Measurements from ENCODE around the gene MED9. TPM values are rescaled to one million over a fixed set of nuclear protein-coding genes. Genes with fewer than 3 reads are reported as not detected.
A peak's percentile ranks its signal among the peaks of the same experiment; 100 is the strongest.

The MED9 gene
- total RNA-seq, 1 donor from 2014 or later = 13.8 TPM

DNA sequence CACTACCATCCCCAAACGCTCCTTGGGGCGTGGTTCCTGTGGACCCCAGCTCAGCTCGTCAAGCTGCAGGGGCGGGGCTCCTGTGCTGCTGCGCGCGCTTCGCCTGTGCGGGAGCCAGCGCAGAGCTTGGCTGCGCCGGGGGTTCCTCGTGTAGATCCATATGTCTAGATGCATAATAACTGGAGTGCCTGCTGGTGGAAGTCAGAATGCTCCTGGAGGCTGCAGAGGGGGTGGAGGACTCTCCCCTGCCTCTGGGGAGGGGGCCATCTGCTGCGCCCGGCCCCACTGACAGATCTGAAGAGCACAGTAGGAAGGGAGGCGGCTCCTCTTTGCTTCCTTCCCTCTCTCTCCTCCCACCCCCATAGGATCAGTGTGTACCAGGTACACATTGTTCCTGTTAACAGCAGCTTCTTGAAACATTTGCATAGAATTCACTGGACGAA lies 14.8 kb downstream of the MED9 start:
- no peak for DNase-seq
- no peaks in the 10 kb centered on the region for H3K27me3 ChIP-seq
- no peaks in the 10 kb centered on the region for H3K9me3 ChIP-seq
- H3K36me3 ChIP-seq = peaks cover 30% of the 10 kb centered on the region
- intact Hi-C loops (cut with DNase I) = loop anchor here (5.0 kb wide), 1 partner anchor 134 kb away; no protein-coding TSS in a partner anchor
- ATAC-seq = no peak
- TF ChIP-seq, protein P1, sequence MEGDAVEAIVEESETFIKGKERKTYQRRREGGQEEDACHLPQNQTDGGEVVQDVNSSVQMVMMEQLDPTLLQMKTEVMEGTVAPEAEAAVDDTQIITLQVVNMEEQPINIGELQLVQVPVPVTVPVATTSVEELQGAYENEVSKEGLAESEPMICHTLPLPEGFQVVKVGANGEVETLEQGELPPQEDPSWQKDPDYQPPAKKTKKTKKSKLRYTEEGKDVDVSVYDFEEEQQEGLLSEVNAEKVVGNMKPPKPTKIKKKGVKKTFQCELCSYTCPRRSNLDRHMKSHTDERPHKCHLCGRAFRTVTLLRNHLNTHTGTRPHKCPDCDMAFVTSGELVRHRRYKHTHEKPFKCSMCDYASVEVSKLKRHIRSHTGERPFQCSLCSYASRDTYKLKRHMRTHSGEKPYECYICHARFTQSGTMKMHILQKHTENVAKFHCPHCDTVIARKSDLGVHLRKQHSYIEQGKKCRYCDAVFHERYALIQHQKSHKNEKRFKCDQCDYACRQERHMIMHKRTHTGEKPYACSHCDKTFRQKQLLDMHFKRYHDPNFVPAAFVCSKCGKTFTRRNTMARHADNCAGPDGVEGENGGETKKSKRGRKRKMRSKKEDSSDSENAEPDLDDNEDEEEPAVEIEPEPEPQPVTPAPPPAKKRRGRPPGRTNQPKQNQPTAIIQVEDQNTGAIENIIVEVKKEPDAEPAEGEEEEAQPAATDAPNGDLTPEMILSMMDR (IDR thresholded peaks at IDR 0.05) = no peak
- H3K4me1 ChIP-seq = peaks cover 15% of the 10 kb centered on the region
- no peak overlapping the region for H3K4me3 ChIP-seq
- H3K27ac ChIP-seq = no peak overlapping the region

DNA sequence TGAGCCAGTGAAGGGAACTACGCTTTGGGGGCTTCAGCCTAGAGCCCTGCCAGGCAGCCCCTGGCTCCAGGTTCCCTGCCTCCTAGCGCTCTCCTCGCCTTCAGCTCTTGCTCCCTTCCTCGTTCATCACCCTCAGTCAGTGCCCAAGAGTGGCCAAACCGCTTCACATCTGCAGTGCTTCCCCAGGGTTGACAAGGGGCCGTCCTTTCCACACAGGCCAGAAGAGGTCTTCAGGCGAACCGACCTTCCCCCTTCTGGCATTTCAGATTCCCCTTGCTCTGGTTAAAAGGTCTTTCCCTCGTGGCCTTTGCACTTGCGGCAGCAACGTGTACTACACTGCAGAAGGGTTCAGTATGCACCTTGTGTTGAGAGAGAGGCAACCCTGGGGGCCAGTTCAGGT lies 15.3 kb downstream of the MED9 start:
- no peak for ATAC-seq
- intact Hi-C loops (cut with DNase I) = loop anchor here (5.0 kb wide), 1 partner anchor 135 kb away; no protein-coding TSS in a partner anchor
- no peak overlapping the region for H3K27ac ChIP-seq
- peaks cover 17% of the 10 kb centered on the region for H3K4me1 ChIP-seq
- H3K36me3 ChIP-seq = peaks cover 30% of the 10 kb centered on the region
- DNase-seq = peak; percentile 36
- TF ChIP-seq, protein P1 (IDR thresholded peaks at IDR 0.05) = no peak
- H3K4me3 ChIP-seq = no peak overlapping the region
- H3K9me3 ChIP-seq = no peaks in the 10 kb centered on the region
- H3K27me3 ChIP-seq = no peaks in the 10 kb centered on the region

DNA sequence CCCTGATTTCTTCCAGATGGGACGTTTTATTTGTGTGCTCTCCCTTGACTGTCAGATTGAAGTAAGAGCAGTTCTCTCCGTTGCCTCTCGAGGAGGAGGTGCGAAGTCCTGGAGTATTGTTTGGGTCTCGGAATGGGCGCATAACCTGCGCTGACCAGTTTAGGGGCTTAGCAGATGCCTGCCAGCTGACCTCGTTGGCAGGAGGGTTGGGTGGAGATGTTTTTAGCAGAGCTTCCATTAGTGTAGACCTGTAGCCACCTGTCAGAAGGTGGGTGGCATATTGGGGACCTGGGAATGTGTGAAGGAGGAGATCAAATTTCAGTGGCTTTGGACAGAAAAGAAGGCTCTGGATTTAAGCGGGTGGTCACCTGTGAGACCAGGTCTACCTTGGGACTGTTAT lies 15.8 kb downstream of the MED9 start:
- peaks cover 18% of the 10 kb centered on the region for H3K4me1 ChIP-seq
- no peak overlapping the region for H3K27ac ChIP-seq
- intact Hi-C loops (cut with DNase I) = loop anchor here (5.0 kb wide), 1 partner anchor 135 kb away; no protein-coding TSS in a partner anchor
- peaks cover 27% of the 10 kb centered on the region for H3K36me3 ChIP-seq
- H3K4me3 ChIP-seq = no peak overlapping the region
- no peaks in the 10 kb centered on the region for H3K27me3 ChIP-seq
- TF ChIP-seq, protein P1 (IDR thresholded peaks at IDR 0.05) = no peak
- no peaks in the 10 kb centered on the region for H3K9me3 ChIP-seq
- ATAC-seq (no peak), DNase-seq (peak; percentile 19)

DNA sequence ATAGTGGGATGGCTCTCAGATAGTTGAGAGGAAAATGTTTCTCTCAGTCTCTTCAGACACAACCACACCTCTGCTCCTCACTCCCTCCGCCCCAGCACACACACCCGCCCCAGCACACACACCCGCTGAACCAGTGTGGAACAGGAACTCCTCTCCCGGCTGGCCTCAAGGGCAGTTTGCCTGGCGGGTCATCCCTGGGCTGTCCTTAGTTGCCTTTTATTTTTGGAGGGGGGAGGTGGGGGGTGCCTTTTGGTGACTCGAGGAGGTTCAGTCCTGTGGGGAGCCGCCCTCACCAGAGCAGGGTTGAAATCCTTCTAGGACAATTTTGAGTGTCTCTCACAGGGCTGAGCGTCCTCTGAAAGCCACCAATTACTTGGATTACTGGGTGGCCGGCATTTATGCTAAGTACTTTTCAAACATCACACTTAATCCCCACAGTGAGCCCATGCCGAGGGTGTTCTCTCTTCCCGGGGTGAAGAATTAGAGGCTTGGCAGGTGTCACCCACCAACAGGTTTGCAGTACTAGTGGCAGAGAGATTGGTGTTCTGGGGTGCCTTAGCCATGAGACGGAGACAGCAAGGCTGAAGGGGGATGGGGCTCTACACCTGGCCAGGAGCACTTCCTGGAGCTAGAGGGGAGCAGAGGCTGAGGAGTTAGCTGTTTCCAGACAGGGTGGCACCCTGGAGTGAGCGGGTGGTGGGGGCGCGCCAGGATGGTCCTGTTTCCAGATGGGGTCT lies 16.6 kb downstream of the MED9 start:
- H3K27me3 ChIP-seq = no peaks in the 10 kb centered on the region
- ATAC-seq (no peak), DNase-seq (peak; percentile 67)
- H3K27ac ChIP-seq = no peak overlapping the region
- intact Hi-C loops (cut with DNase I) = loop anchor here (5.0 kb wide), 1 partner anchor 136 kb away; no protein-coding TSS in a partner anchor
- no peaks in the 10 kb centered on the region for H3K9me3 ChIP-seq
- peaks cover 18% of the 10 kb centered on the region for H3K4me1 ChIP-seq
- TF ChIP-seq, protein P1 (IDR thresholded peaks at IDR 0.05) = no peak
- peak overlapping the region; percentile 68 for H3K4me3 ChIP-seq
- peaks cover 23% of the 10 kb centered on the region for H3K36me3 ChIP-seq

DNA sequence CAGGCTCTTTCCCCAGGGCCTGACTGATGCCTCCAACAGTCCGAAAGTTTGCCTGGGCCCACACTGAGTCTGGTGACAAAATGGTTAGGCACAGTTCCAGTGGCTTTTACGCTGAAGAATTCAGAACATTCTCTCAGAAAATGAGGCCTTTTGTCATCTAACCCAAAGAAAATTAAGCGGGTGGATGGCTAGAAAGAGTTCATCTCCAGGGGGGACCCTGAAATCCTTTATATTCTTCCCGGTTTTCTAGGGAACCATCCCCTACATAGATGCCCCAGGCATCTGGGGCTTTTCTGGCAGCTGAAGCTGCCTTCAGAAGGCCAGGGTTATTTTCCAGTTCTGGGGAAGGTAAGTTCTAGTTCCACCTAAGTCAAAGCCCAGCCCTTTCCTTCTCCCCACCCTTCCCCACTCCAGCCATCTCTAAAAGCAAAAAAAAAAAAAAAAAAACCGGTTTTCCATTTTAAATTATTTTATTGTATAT lies 17.2 kb downstream of the MED9 start:
- peaks cover 18% of the 10 kb centered on the region for H3K4me1 ChIP-seq
- peaks cover 23% of the 10 kb centered on the region for H3K36me3 ChIP-seq
- no peak overlapping the region for H3K27ac ChIP-seq
- ATAC-seq (no peak), DNase-seq (no peak)
- peak overlapping the region; percentile 68 for H3K4me3 ChIP-seq
- TF ChIP-seq, protein P1 (IDR thresholded peaks at IDR 0.05) = no peak
- intact Hi-C loops (cut with DNase I) = loop anchor here (5.0 kb wide), 1 partner anchor 137 kb away; no protein-coding TSS in a partner anchor
- H3K9me3 ChIP-seq = no peaks in the 10 kb centered on the region
- H3K27me3 ChIP-seq = no peaks in the 10 kb centered on the region

All from upper lobe of right lung (tissue), 1 donor.